NOMO-1 treated with DMSO at 0.1 percent for 48 hours (cell line): ENCODE data around the gene POLR3B.

Source experiments
- DNase-seq: peaks from one replicate; lab custom pipeline; 2025; ENCODE audit not compliant: unreplicated experiment; lab: John Stamatoyannopoulos, UW

The POLR3B gene

DNA sequence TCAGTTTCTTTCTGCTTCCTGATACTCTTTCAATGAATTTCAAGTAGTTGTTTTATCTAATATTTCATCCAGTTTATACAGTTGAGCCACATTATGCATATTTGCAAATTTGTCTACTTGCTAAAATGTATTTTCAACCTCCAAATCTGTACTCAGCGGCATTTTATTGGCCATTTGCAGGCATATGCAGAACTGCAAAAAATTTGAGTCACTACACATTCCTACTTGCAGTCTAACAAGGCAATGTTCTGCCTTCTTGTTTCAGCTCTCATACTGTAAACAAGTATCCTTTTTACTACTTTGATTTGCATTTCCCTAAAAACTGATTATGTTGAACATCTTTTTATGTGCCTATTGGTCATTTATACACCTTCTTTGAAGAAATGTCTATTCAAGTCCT lies 55.0 kb downstream of the POLR3B start:
- no peak for DNase-seq

DNA sequence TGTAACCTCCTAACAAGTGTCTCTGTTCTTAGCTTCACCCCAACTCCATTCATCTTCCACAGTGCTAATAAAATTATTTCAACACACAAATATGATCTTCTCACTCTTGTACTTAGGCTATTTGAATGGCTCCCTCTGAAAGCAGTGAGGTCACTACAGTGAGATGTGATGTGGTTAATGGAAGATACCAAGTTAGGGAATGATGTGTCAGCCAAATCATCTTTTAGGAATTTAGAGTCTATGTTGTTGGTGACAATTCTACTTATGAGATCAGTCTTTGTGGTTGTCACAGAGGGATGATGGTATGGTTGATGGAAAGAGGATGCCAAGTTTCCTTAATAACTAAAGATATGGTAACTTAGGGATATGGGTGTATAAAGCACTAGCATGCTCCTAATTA lies 57.6 kb downstream of the POLR3B start:
- no peak for DNase-seq

GRCh38 chr12:106416273-106416672 lies 58.7 kb downstream of the POLR3B start:
- DNase-seq, result no peak

GRCh38 chr12:106417926-106418910 lies 60.7 kb downstream of the POLR3B start:
- DNase-seq, result no peak

DNA sequence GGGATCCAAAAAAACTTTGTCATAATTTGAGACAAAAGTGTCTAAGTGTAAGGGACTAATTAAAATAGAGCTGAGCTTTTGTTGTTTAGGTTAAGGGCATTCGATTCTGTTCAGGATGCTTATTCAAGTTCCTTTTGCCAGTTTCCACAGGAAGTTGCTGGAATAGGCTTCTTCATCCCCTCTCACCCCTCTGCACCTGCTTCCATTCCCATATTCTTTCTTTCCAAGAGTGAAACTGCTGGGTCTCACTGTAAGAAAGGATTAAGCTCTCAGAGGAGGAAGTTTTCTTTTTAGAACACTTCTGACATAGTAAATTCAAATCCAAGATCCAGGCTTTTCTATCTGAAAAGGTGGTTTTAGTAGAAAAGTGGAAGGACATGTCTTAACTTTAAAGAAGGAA lies 61.4 kb downstream of the POLR3B start:
- DNase-seq, result no peak

DNA sequence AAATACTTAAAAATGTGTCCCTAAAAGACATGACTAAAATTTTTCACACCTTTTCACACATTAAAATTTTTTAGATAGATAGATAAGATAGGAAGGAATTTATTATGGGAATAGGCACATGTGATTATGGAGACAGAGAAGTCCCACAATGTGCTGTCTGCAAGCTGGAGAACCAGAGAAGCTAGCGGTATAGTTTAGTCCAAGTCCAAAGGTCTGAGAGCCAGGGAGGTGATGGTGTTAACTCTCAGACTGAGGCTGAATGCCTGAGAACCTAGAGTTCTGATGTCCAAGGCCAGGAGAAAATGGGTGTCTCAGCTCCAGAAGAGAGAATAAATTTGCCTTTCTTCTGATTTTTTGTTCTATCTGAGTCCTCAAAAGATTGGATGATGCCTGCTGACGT lies 65.7 kb downstream of the POLR3B start:
- no peak for DNase-seq

DNA sequence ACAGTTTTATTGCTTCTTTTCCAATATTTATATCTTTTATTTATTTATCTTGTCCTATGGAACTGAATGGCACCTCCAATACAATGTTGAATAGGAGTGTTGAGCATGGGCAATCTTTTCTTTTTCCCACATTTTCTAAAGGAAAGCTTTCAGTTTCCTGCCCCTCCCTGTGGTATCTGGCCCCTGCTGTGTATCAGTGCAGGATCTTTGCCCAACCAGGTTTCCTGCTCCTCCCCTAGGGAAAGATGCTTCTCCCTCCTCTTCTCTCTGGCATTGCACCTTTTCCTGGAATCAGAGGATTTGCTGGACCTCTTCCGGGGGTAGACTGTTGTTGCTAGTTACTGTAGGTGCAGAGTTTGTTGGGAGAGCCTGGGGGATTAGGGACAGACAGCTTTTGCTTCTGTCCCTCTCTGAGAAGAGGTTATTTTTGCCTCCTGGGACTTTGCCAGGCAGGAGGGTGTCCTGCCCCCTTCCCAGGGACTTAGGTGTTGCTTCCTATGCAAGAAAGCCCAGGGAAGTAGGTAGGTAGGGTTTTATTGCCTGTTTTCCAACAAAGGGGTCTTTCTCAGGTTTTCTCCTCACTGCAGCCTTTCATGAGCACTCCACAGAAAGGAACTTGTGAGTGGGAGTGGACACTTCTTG lies 67.6 kb downstream of the POLR3B start:
- no peak for DNase-seq

DNA sequence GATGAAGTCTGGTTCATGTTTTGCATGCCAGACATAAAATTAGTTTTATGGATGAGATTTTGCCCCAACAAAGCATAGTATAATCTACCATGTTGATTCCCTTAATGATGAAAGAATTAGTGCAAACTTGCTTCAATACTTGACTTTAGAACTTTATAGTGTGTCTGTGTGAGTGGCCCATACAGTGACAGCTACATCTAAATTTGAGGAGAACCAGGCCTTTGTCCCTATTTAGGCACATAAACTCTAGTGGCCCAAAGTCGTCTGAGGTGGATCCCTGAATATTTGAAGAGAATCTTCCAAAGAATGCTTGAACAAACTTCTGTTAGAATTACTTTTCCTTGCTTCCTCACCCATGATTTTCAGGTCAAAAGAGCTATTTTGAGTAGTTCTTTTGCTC lies 70.4 kb downstream of the POLR3B start:
- no peak for DNase-seq

- DNase-seq, result no peak
Measured at GRCh38 chr12:106428384-106428783, 70.8 kb downstream of the POLR3B start.

DNA sequence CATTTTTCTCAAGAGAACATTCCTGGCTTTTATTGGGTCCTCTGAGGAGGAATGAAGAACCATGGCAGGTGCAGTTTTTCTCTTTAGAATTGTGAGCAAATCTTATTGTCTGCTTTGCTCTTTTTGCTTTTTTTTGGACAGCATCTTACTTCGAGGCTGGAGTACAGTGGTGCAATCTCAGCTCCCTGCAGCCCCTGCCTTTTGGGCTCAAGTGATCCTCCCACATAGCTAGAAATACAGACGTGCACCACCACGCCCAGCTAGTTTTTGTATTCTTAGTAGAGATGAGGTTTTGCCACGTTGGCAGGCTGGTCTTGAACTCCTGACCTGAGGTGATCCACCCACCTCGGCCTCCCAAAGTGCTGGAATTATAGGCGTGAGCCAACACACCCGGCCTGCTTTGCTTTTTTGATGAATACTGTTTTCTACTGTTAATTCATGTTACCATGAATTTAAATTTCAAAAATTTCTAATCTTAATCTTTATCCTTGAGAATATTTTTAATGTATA lies 71.5 kb downstream of the POLR3B start:
- no peak for DNase-seq

GRCh38 chr12:106429636-106430035 lies 72.1 kb downstream of the POLR3B start:
- no peak for DNase-seq

DNA sequence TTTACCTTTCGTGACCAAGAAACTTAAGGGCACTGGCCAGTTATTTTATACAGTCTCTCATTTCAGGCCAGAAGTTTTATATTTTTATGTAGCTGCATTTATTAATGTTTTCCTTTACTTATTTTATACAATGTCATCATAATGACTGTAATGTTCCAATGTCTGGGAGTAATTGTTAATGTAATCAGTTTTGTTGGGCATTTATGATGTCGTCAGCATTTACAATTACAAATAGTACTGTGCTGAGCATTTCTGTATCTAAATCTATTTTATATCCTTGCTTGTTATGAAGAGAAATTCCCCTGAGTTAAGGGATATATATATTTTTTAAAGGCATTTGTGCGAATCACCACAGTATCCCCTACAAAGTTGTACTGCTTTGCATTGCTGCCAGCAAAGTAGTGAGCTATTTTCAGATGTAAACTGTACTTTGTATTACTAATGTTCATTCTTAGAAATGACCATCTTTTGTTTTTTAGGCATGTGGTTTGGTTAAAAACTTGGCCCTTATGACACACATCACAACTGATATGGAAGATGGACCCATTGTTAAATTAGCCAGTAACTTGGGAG lies 74.4 kb downstream of the POLR3B start:
- DNase-seq, result no peak

DNA sequence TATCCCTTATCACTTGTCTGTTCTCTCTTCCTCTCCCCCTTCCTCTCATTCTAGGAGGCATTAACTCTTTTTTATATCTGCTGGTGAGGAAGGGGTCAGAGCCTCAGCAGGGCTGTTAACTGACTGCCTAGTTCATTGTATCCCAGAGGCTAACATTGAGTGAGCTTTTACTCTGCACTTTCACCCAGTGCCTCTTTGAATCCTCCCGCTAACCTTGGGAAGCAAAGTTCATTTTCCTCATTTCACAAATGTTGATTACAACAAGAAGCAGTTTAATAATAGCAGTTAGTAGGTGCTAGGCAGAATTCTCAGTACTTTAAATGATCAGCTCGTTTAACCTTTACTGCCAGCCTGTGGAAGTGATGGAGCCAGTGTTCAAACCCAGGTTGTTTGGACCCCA lies 75.5 kb downstream of the POLR3B start:
- no peak for DNase-seq

GRCh38 chr12:106434526-106434925 lies 77.0 kb downstream of the POLR3B start:
- DNase-seq, result no peak

- DNase-seq, result no peak
Measured at GRCh38 chr12:106436164-106436563, 78.6 kb downstream of the POLR3B start.

- no peak for DNase-seq
Measured at GRCh38 chr12:106442575-106442974, 85.0 kb downstream of the POLR3B start.

- DNase-seq, result no peak
Measured at GRCh38 chr12:106445053-106445452, 87.5 kb downstream of the POLR3B start.

DNA sequence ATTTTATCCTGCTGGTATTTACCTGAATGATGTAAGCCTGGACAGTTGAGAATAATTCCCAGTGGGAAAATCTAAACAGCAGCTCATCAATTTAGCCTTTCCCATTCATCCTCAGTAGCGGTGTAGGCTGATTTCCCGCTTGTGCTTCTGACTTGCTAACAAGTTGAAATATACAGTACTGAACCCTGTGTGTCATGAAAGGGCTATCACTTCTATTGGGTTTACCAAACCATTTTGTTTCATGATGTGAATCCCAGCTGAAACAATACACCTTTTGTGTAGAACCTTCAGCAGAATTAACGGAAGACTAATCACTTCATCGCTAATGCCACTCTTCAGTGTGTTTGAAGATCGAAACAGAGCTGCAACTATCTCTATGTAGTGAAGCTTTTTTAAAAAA lies 88.4 kb downstream of the POLR3B start:
- DNase-seq, result no peak

GRCh38 chr12:106446419-106447092 lies 89.0 kb downstream of the POLR3B start:
- DNase-seq, result no peak

GRCh38 chr12:106452309-106452708 lies 94.8 kb downstream of the POLR3B start:
- DNase-seq, result no peak

- peak; percentile 59 for DNase-seq
Measured at GRCh38 chr12:106455111-106455510, 97.6 kb downstream of the POLR3B start.
